HUES6 (cell line): ENCODE results near the gene RNU1-3.
"Not testable (repeated sequence)": the region's sequence is repeated elsewhere in the genome, so short reads cannot be mapped to it uniquely, and the experiment has no call there.

Experiments
- H3K27ac ChIP-seq: 2 replicates; pipeline ENCODE4 v1.7.0; 2013; ENCODE audit warnings: low read depth, mild to moderate bottlenecking, low read length, inconsistent platforms
- H3K27me3 ChIP-seq: 2 replicates; pipeline ENCODE4 v1.6.1; 2013; ENCODE audit warnings: low read length; ENCODE audit not compliant: control insufficient read depth, insufficient read depth
- H3K36me3 ChIP-seq: 2 replicates; pipeline ENCODE4 v1.6.1; 2013; ENCODE audit warnings: low read length; ENCODE audit not compliant: control insufficient read depth, insufficient read depth
- H3K4me1 ChIP-seq: 2 replicates; pipeline ENCODE4 v1.6.1; 2013; ENCODE audit warnings: low read length; ENCODE audit not compliant: control insufficient read depth, insufficient read depth
- H3K4me3 ChIP-seq: 2 replicates; pipeline ENCODE4 v1.5.1; 2013; ENCODE audit warnings: low read depth, low read length
- H3K9ac ChIP-seq: one replicate; pipeline ENCODE4 v1.6.1; 2013; ENCODE audit warnings: mild to moderate bottlenecking, low read length
- H3K9me3 ChIP-seq: 2 replicates; pipeline ENCODE4 v1.6.1; 2013; ENCODE audit warnings: low read depth, low read length; ENCODE audit not compliant: control insufficient read depth, insufficient read depth

Gene RNU1-3

GRCh38 chr1:16648250-16648649 lies 18.5 kb downstream of the RNU1-3 start:
- H3K27ac ChIP-seq, H3K9ac ChIP-seq, H3K4me3 ChIP-seq, H3K9me3 ChIP-seq, H3K27me3 ChIP-seq, H3K36me3 ChIP-seq: not testable (repeated sequence)
- H3K4me1 ChIP-seq = peaks cover 14% of the 10 kb centered on the region; the same call in 1 of the 2 replicates

GRCh38 chr1:16647179-16648176 lies 19.3 kb downstream of the RNU1-3 start:
- Histone ChIP-seq H3K4me3 (peak overlapping the region; percentile 48; the same call in 1 of the 2 replicates), H3K4me1 (peaks cover 14% of the 10 kb centered on the region; the same call in 1 of the 2 replicates)
- H3K36me3 ChIP-seq, H3K27me3 ChIP-seq, H3K27ac ChIP-seq, H3K9me3 ChIP-seq, H3K9ac ChIP-seq: not testable (repeated sequence)

- not testable (repeated sequence) for H3K27ac ChIP-seq, H3K9me3 ChIP-seq, H3K36me3 ChIP-seq, H3K27me3 ChIP-seq, H3K4me3 ChIP-seq, H3K9ac ChIP-seq
- peaks cover 14% of the 10 kb centered on the region; the same call in 1 of the 2 replicates for H3K4me1 ChIP-seq
These were observed 20.0 kb downstream of the RNU1-3 start for GRCh38 chr1:16646716-16647115.

- H3K9me3 ChIP-seq, H3K27ac ChIP-seq, H3K27me3 ChIP-seq, H3K36me3 ChIP-seq, H3K9ac ChIP-seq, H3K4me3 ChIP-seq: not testable (repeated sequence)
- H3K4me1 ChIP-seq = peaks cover 14% of the 10 kb centered on the region; the same call in 1 of the 2 replicates
These were observed 20.6 kb downstream of the RNU1-3 start for GRCh38 chr1:16646061-16646664.

- H3K9me3 ChIP-seq, H3K27ac ChIP-seq, H3K9ac ChIP-seq, H3K27me3 ChIP-seq, H3K36me3 ChIP-seq: not testable (repeated sequence)
- Histone ChIP-seq H3K4me3 (peak overlapping the region; percentile 77; the same call in 1 of the 2 replicates), H3K4me1 (peaks cover 14% of the 10 kb centered on the region; the same call in 1 of the 2 replicates)
These were observed 21.3 kb downstream of the RNU1-3 start for GRCh38 chr1:16645271-16646060.

GRCh38 chr1:16644482-16645270 lies 22.1 kb downstream of the RNU1-3 start:
- Histone ChIP-seq H3K4me3 (peak overlapping the region; percentile 77), H3K4me1 (peaks cover 14% of the 10 kb centered on the region), H3K9ac (peak overlapping the region; percentile 79)
- not testable (repeated sequence) for H3K27ac ChIP-seq, H3K9me3 ChIP-seq, H3K27me3 ChIP-seq, H3K36me3 ChIP-seq

- Histone ChIP-seq H3K4me3 (peak overlapping the region; percentile 77), H3K27ac (no peak overlapping the region), H3K9ac (peak overlapping the region; percentile 79), H3K27me3 (peaks cover 3% of the 10 kb centered on the region; the same call in 1 of the 2 replicates), H3K4me1 (peaks cover 19% of the 10 kb centered on the region), H3K36me3 (no peaks in the 10 kb centered on the region), H3K9me3 (no peaks in the 10 kb centered on the region)
These were observed 22.6 kb downstream of the RNU1-3 start for GRCh38 chr1:16644193-16644481.

- Histone ChIP-seq H3K4me1 (peaks cover 21% of the 10 kb centered on the region), H3K4me3 (peak overlapping the region; percentile 77), H3K9ac (peak overlapping the region; percentile 79)
- H3K27ac ChIP-seq, H3K9me3 ChIP-seq, H3K36me3 ChIP-seq, H3K27me3 ChIP-seq: not testable (repeated sequence)
These were observed 23.1 kb downstream of the RNU1-3 start for GRCh38 chr1:16643476-16644192.

- H3K4me1 ChIP-seq = peaks cover 21% of the 10 kb centered on the region
- H3K9me3 ChIP-seq, H3K36me3 ChIP-seq, H3K9ac ChIP-seq, H3K4me3 ChIP-seq, H3K27ac ChIP-seq, H3K27me3 ChIP-seq: not testable (repeated sequence)
These were observed 23.7 kb downstream of the RNU1-3 start for GRCh38 chr1:16643001-16643411.
